HepG2 (cell line): ENCODE results near the gene ONECUT1. TPM values are rescaled to one million over a fixed set of nuclear protein-coding genes. Genes with fewer than 3 reads are reported as not detected.
A peak's percentile ranks its signal among the peaks of the same experiment; 100 is the strongest.

Experiments used
- ATAC-seq: fragments of 200-7000 bp; cut with Tn5 transposase; 3 replicates; pipeline ENCODE4 v1.9.1; 2020; ENCODE audit warnings: mild to moderate bottlenecking, moderate library complexity
- BruUV-seq: library from RNA; stranded (reverse); fragments of 400-500 nt; replicated peaks from 2 replicates; lab custom pipeline; 2021; lab: Mats Ljungman, UMichigan
- CTCF ChIA-PET: fragments of 300-600 bp; formaldehyde crosslinking; extraction: SDS; loops from one replicate; lab custom pipeline; 2021; ENCODE audit warnings: low total read pairs, inconsistent platforms, low intra/inter-chr PET ratio; lab: Yijun Ruan, JAX
- POLR2A ChIA-PET: fragments of 350-600 bp; sonication (Branson Sonifier 250); formaldehyde crosslinking; loops from one replicate; lab custom pipeline; 2020; ENCODE audit warnings: antibody characterized with exemption, inconsistent platforms; lab: Yijun Ruan, JAX
- DNase-seq: peaks from one replicate; pipeline ENCODE4 v3.0.0-alpha.2; 2015; ENCODE audit warnings: low spot score
- FAIRE-seq: peaks from 3 replicates; lab custom pipeline; 2011; peaks lifted over from hg19 to GRCh38; lab: Jason Lieb, UNC
- H2AFZ ChIP-seq: one replicate; pipeline ENCODE4 v1.6.1; 2011; ENCODE audit warnings: low read length, inconsistent platforms
- H3K27ac ChIP-seq: fragments of 300-600 bp; 3 replicates; pipeline ENCODE4 v1.8.0; 2011; ENCODE audit warnings: mixed run types, mild to moderate bottlenecking, mixed read lengths, low read length, inconsistent platforms; ENCODE audit not compliant: insufficient read depth; ENCODE audit errors: extremely low read length
- H3K27me3 ChIP-seq, 2 experiments: fragments of 200-600 bp in 1 of 2; 2 replicates in 1 of 2; 3 replicates in 1 of 2; pipeline versions ENCODE4 v1.6.0 to v1.8.0; 2011; ENCODE audit warnings: low read length in 2 of 2, mild to moderate bottlenecking in 2 of 2, moderate library complexity in 2 of 2, inconsistent platforms in 1 of 2; ENCODE audit not compliant: insufficient read depth in 2 of 2, control insufficient read depth in 1 of 2
- H3K36me3 ChIP-seq, 2 experiments: fragments of 200-600 bp in 1 of 2; replicated peaks in 1 of 2; 2 replicates in 1 of 2; 3 replicates in 1 of 2; pipeline versions ENCODE4 v1.5.1 to v1.8.0; 2011; ENCODE audit warnings: low read length in 2 of 2, inconsistent platforms in 1 of 2; ENCODE audit not compliant: insufficient read depth in 2 of 2, control insufficient read depth in 1 of 2
- H3K4me1 ChIP-seq: 2 replicates; pipeline ENCODE4 v1.5.1; 2012; ENCODE audit warnings: low read length, inconsistent platforms; ENCODE audit not compliant: insufficient read depth
- H3K4me2 ChIP-seq: 2 replicates; pipeline ENCODE4 v1.6.0; 2011; ENCODE audit warnings: low read depth, low read length, inconsistent platforms
- H3K4me3 ChIP-seq, 3 experiments: fragments of 200-600 bp in 1 of 3; sonication (generic), shearing (Covaris generic) in 1 of 3; replicated peaks in 1 of 3; 2 replicates each; pipeline ENCODE4 v1.5.1; 2011 to 2016; ENCODE audit warnings: low read length in 3 of 3, inconsistent platforms in 2 of 3, low read depth in 2 of 3, mild to moderate bottlenecking in 2 of 3, control low read depth in 1 of 3, mixed read lengths in 1 of 3; ENCODE audit not compliant: insufficient read depth in 1 of 3
- H3K79me2 ChIP-seq: one replicate; pipeline ENCODE4 v1.6.1; 2011; ENCODE audit warnings: low read length, inconsistent platforms; ENCODE audit not compliant: insufficient read depth
- H3K9ac ChIP-seq: 2 replicates; pipeline ENCODE4 v1.6.0; 2011; ENCODE audit warnings: mild to moderate bottlenecking, low read depth, low read length, inconsistent platforms; ENCODE audit not compliant: insufficient read depth
- H3K9me3 ChIP-seq: 2 replicates; pipeline ENCODE4 v1.5.1; 2012; ENCODE audit warnings: mild to moderate bottlenecking, low read length
- H4K20me1 ChIP-seq: 2 replicates; pipeline ENCODE4 v1.6.0; 2011; ENCODE audit warnings: inconsistent platforms, mild to moderate bottlenecking, low read length, moderate library complexity; ENCODE audit not compliant: insufficient read depth
- BCL6 ChIP-seq: IDR thresholded peaks from 2 replicates; pipeline ENCODE4 v1.6.1; 2016; ENCODE audit warnings: missing genetic modification reagents, missing compliant biosample characterization
- FOXA1 ChIP-seq, 2 experiments: fragments of 450-650 bp in 1 of 2; sonication (generic) in 1 of 2; formaldehyde crosslinking in 1 of 2; IDR thresholded peaks; 2 replicates each; pipeline versions ENCODE4 v1.4.0 to v1.6.1; 2016 to 2020; ENCODE audit warnings: missing genetic modification reagents in 1 of 2
- GMEB1 ChIP-seq: sonication (generic); formaldehyde crosslinking; IDR thresholded peaks from 2 replicates; pipeline ENCODE4 v1.5.1; 2020; ENCODE audit warnings: missing genetic modification reagents, mild to moderate bottlenecking, borderline replicate concordance
- IKZF1 ChIP-seq: fragments of 450-650 bp; IDR thresholded peaks from 2 replicates; pipeline ENCODE4 v1.7.1; 2016
- MAZ ChIP-seq, 2 experiments: sonication (generic) in 1 of 2; formaldehyde crosslinking in 1 of 2; IDR thresholded peaks; 2 replicates each; pipeline versions ENCODE4 v1.5.0 to v1.6.1; 2012 to 2020; ENCODE audit warnings: low read depth in 2 of 2, mild to moderate bottlenecking in 2 of 2, borderline replicate concordance in 1 of 2, improper control_type of control experiment in 1 of 2, low read length in 1 of 2, missing genetic modification reagents in 1 of 2, moderate library complexity in 1 of 2
- MXD4 ChIP-seq: IDR thresholded peaks from 2 replicates; pipeline ENCODE4 v1.6.1; 2016; ENCODE audit warnings: mild to moderate bottlenecking, missing biosample characterization, missing genetic modification reagents
- POLR2G ChIP-seq: fragments of 200-400 bp; formaldehyde crosslinking; IDR thresholded peaks from 2 replicates; pipeline ENCODE4 v1.6.1; 2018; ENCODE audit warnings: mild to moderate bottlenecking, low read depth, low read length, moderate library complexity
- RFX5 ChIP-seq: IDR thresholded peaks from 2 replicates; pipeline ENCODE4 v1.6.1; 2011; ENCODE audit warnings: low read depth, low read length, improper control_type of control experiment
- RFXAP ChIP-seq: sonication (generic); formaldehyde crosslinking; IDR thresholded peaks from 2 replicates; pipeline ENCODE4 v1.4.0; 2020; ENCODE audit warnings: missing genetic modification reagents, borderline replicate concordance
- SP5 ChIP-seq: IDR thresholded peaks from 2 replicates; pipeline ENCODE4 v1.6.1; 2016; ENCODE audit warnings: low read depth, borderline replicate concordance
- ZNF160 ChIP-seq: sonication (generic); formaldehyde crosslinking; IDR thresholded peaks from 2 replicates; pipeline ENCODE4 v1.8.0; 2022; ENCODE audit warnings: mild to moderate bottlenecking, inconsistent platforms, missing genetic modification reagents
- ZNF296 ChIP-seq: sonication (generic); formaldehyde crosslinking; conservative IDR thresholded peaks from 2 replicates; pipeline ENCODE4 v1.5.0; 2020; ENCODE audit warnings: mild to moderate bottlenecking, missing genetic modification reagents
- WGBS: methylation state at CpG from one replicate; pipeline ENCODE4 v1.1.6; 2017; ENCODE audit warnings: low lambda C conversion rate; 5-methylcytosine and 5-hydroxymethylcytosine counted together
- in situ Hi-C: cut with HindIII; loops from 2 replicates; pipeline ENCODE4 v1.10.0; 2017; ENCODE audit warnings: low pct_unique_long_range_greater_than_20kb; ENCODE audit not compliant: extremely low pct_ligation_motif_present
- intact Hi-C: fragments of 100-400 bp; cut with micrococcal nuclease; formaldehyde crosslinking; loops from one replicate; pipeline ENCODE4 v1.10.0; 2022; ENCODE audit not compliant: unreplicated experiment
- polyA plus RNA-seq, 8 experiments: library from polyadenylated mRNA; depleted of rRNA in 3 of 8; stranded (reverse) in 7 of 8; unstranded in 1 of 8; fragments of >200 nt; fragmentation: Illumina TruSeq in 4 of 8; extraction: Trizol in 4 of 8; gene quantifications; 2 replicates each; pipeline versions ENCODE4 v1.2.1 to v1.2.3, GENCODE V29; 2011 to 2016; ENCODE audit warnings: low read depth in 4 of 8, missing spikeins in 1 of 8, mixed read lengths in 1 of 8; ENCODE audit not compliant: insufficient read depth in 1 of 8
- total RNA-seq, 5 experiments: library from RNA; depleted of rRNA; stranded (reverse); fragments of >200 nt; fragmentation: Illumina TruSeq; extraction: Trizol; gene quantifications; 2 replicates each; pipeline ENCODE4 v1.2.3, GENCODE V29; 2016; ENCODE audit warnings: low read depth in 1 of 5
- TF ChIP-seq, protein P1 (sequence below): conservative IDR thresholded peaks from 2 replicates; pipeline ENCODE4 v1.6.1; 2018; ENCODE audit warnings: missing genetic modification reagents
- TF ChIP-seq, protein P2 (sequence below): sonication (generic); formaldehyde crosslinking; IDR thresholded peaks from 2 replicates; pipeline ENCODE4 v1.4.0; 2020; ENCODE audit warnings: missing genetic modification reagents, borderline replicate concordance
- TF ChIP-seq, protein P3 (sequence below): sonication (generic); formaldehyde crosslinking; IDR thresholded peaks from 2 replicates; pipeline ENCODE4 v1.8.1; 2023; ENCODE audit warnings: mild to moderate bottlenecking, missing genetic modification reagents

ONECUT1 gene
- total and polyA plus RNA-seq, 2 of the 13 experiments (the other 11 are each of a cell fraction or from before 2014, with no cell fraction given) = 3.5 to 9.1 TPM

DNA sequence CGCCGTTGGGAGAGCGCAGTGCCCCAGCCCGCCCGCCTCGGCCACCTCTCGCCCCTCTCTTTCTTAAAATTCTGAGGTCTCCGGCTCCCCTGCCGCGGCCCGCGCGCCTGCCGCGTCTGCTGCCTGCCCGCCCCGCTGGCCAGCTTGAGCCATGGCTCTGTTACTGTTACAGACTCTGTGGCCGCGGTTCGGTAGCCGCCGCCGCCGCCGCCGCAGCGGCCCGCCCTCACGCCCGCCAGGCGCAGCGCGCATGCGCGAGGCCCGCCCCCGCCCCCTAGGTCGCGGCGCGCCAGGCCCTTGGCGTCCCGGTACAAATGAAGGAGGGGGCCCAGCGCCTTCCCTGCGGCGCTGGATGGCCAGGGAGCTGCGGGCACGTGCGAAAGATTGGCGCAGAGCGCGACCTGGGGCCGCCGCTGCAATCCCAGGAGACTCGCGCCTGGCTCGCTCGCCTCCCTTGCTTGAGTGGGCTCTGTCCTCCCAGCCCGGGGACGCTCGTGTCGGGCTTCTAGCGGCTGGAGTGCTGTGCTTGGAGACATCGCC, at the start of gene ONECUT1 (continued):
- TF ChIP-seq FOXA1 (IDR thresholded peaks at IDR 0.05) (no peak), FOXA1 (CRISPR knock-in tag; IDR thresholded peaks at IDR 0.05) (no peak), ZNF296 (CRISPR knock-in tag) (no peak), ZNF160 (CRISPR knock-in tag) (no peak), RFXAP (CRISPR knock-in tag) (0 out of 2 replicates have a peak, but pooled peaks have one; percentile 61), MAZ (IDR thresholded peaks at IDR 0.05; ENCODE audit: borderline replicate concordance, low read depth, low read length) (no peak), MAZ (CRISPR knock-in tag; IDR thresholded peaks at IDR 0.05; ENCODE audit: low read depth) (peak; percentile 72), GMEB1 (peak; percentile 63; the same call in 1 of the 2 replicates)
- TF ChIP-seq, protein P1, sequence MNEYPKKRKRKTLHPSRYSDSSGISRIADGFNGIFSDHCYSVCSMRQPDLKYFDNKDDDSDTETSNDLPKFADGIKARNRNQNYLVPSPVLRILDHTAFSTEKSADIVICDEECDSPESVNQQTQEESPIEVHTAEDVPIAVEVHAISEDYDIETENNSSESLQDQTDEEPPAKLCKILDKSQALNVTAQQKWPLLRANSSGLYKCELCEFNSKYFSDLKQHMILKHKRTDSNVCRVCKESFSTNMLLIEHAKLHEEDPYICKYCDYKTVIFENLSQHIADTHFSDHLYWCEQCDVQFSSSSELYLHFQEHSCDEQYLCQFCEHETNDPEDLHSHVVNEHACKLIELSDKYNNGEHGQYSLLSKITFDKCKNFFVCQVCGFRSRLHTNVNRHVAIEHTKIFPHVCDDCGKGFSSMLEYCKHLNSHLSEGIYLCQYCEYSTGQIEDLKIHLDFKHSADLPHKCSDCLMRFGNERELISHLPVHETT = no peak

DNA sequence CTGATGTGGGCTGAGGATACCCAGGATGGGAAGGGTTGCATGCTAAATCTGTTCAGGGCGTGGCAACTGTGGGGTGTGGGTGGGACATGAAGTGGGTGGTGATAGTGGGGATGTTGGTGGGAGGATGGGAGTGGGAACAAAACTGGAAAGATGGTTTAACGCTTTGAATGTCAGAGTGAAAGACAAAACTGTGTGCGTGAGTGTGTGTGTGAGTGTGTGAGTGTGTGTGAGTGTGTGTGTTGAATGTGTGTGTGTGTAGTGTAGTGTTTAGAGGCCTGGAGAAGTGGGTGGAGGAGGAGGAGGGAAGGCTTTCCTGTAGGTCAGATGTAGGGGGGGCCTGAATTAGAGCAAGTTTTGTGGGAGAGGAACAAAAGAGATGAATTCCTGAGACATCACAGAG, 44.2 kb upstream of the ONECUT1 start:
- FAIRE-seq = no peak
- no peak overlapping the region for H3K27ac ChIP-seq
- no peak for ATAC-seq
- in situ Hi-C loops (no loop called here), intact Hi-C loops (no loop called here)
- no peaks in the 10 kb centered on the region for H3K9me3 ChIP-seq
- no peak overlapping the region for H2AFZ ChIP-seq
- WGBS = 49% methylated on average over 3 of the region's 3 CpGs
- H4K20me1 ChIP-seq = no peaks in the 10 kb centered on the region
- POLR2A ChIA-PET = no interaction called here
- no peak for TF ChIP-seq MXD4 (CRISPR knock-in tag)
- no peak for TF ChIP-seq BCL6
- TF ChIP-seq SP5 (CRISPR knock-in tag) = no peak
- TF ChIP-seq RFX5 = no peak
- TF ChIP-seq POLR2G = no peak
- TF ChIP-seq, protein P2, sequence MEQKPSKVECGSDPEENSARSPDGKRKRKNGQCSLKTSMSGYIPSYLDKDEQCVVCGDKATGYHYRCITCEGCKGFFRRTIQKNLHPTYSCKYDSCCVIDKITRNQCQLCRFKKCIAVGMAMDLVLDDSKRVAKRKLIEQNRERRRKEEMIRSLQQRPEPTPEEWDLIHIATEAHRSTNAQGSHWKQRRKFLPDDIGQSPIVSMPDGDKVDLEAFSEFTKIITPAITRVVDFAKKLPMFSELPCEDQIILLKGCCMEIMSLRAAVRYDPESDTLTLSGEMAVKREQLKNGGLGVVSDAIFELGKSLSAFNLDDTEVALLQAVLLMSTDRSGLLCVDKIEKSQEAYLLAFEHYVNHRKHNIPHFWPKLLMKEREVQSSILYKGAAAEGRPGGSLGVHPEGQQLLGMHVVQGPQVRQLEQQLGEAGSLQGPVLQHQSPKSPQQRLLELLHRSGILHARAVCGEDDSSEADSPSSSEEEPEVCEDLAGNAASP (CRISPR knock-in tag) = no peak
- TF ChIP-seq, protein P3, sequence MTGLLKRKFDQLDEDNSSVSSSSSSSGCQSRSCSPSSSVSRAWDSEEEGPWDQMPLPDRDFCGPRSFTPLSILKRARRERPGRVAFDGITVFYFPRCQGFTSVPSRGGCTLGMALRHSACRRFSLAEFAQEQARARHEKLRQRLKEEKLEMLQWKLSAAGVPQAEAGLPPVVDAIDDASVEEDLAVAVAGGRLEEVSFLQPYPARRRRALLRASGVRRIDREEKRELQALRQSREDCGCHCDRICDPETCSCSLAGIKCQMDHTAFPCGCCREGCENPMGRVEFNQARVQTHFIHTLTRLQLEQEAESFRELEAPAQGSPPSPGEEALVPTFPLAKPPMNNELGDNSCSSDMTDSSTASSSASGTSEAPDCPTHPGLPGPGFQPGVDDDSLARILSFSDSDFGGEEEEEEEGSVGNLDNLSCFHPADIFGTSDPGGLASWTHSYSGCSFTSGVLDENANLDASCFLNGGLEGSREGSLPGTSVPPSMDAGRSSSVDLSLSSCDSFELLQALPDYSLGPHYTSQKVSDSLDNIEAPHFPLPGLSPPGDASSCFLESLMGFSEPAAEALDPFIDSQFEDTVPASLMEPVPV = no peak
- 0 out of 2 replicates have a peak, but pooled peaks have one; percentile 57 for TF ChIP-seq IKZF1
- no peaks in the 10 kb centered on the region for H3K79me2 ChIP-seq
- no peak overlapping the region for H3K4me3 ChIP-seq
- no peaks in the 10 kb centered on the region for H3K36me3 ChIP-seq
- H3K27me3 ChIP-seq = no peaks in the 10 kb centered on the region; a peak in 1 of 5 replicates
- no peak for DNase-seq
- no peak overlapping the region for H3K9ac ChIP-seq
- no peak overlapping the region for H3K4me2 ChIP-seq
- BruUV-seq = no TSS peak
- no peaks in the 10 kb centered on the region for H3K4me1 ChIP-seq
- CTCF ChIA-PET = no interaction called here
